Fibroblast of gingiva (primary cell): ENCODE results near the gene SFXN3.

Experiments
- DNase-seq: peaks from one replicate; pipeline ENCODE4 v3.0.0-alpha.2; 2011; ENCODE audit warnings: low read depth

The SFXN3 gene

GRCh38 chr10:101000127-101000914, 30.7 kb upstream of the SFXN3 start:
- DNase-seq: no peak

- DNase-seq: peak; percentile 92
Measured at GRCh38 chr10:101000915-101001658, 29.9 kb upstream of the SFXN3 start.

- no peak for DNase-seq
Measured at GRCh38 chr10:101001659-101002035, 29.4 kb upstream of the SFXN3 start.

GRCh38 chr10:101002456-101002855, 28.6 kb upstream of the SFXN3 start:
- DNase-seq: no peak

- DNase-seq: no peak
Measured at GRCh38 chr10:101003639-101004206, 27.3 kb upstream of the SFXN3 start.

GRCh38 chr10:101005361-101005760, 25.7 kb upstream of the SFXN3 start:
- DNase-seq: no peak

GRCh38 chr10:101005869-101006567, 25.0 kb upstream of the SFXN3 start:
- DNase-seq: no peak

GRCh38 chr10:101006593-101007098, 24.4 kb upstream of the SFXN3 start:
- no peak for DNase-seq

- DNase-seq: no peak
Measured at GRCh38 chr10:101007099-101007711, 23.8 kb upstream of the SFXN3 start.

- no peak for DNase-seq
Measured at GRCh38 chr10:101007915-101008822, 22.9 kb upstream of the SFXN3 start.

- DNase-seq: no peak
Measured at GRCh38 chr10:101008823-101009423, 22.1 kb upstream of the SFXN3 start.

GRCh38 chr10:101010329-101010728, 20.7 kb upstream of the SFXN3 start:
- no peak for DNase-seq

- DNase-seq: no peak
Measured at GRCh38 chr10:101011517-101012423, 19.3 kb upstream of the SFXN3 start.

GRCh38 chr10:101012525-101013364, 18.3 kb upstream of the SFXN3 start:
- peak; percentile 84 for DNase-seq

- no peak for DNase-seq
Measured at GRCh38 chr10:101013365-101013825, 17.6 kb upstream of the SFXN3 start.

- DNase-seq: peak; percentile 56
Measured at GRCh38 chr10:101014230-101014884, 16.7 kb upstream of the SFXN3 start.

- peak; percentile 84 for DNase-seq
Measured at GRCh38 chr10:101014966-101015581, 16.0 kb upstream of the SFXN3 start.
